ENCODE measurements around the gene PDCD10. TPM values are rescaled to one million over a fixed set of nuclear protein-coding genes. Genes with fewer than 3 reads are reported as not detected.

Gene PDCD10
- total RNA-seq, 2 experiments from 2014 or later: 68.3 to 71.9 TPM

DNA sequence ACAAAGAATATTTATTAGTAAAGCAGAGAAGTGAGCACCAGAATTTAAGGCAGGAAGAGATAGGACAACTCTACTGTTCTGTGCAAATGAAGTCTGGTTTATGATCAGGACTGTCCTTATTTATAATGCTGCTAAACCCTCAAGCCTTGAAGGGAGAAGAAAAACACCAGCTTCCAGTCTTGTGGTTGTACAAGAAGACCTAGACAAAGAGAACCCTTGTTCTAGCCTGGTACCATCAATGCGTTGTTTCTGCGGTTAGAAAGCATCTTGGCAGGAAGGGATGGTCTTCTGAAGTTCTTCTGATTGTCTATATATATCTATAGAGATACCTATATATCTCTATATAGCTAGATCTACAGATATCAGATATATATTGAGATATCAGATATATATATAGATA is 33.8 kb downstream of the PDCD10 start:
- Mint-ChIP-seq H3K4me3 (no peak overlapping the region), H3K36me3 (ENCODE audit: low read depth) (peaks cover 44% of the 10 kb centered on the region), H3K9me3 (no peaks in the 10 kb centered on the region), H3K27ac (no peak overlapping the region), H3K27me3 (no peaks in the 10 kb centered on the region), H3K4me1 (peaks cover 18% of the 10 kb centered on the region)
- ChIA-PET CTCF (interaction anchor here (1.7 kb wide), 1 partner anchor 16 kb away, joined by 4 read pairs; no protein-coding TSS in a partner anchor), POLR2A (no interaction called here)
- no peak for DNase-seq

DNA sequence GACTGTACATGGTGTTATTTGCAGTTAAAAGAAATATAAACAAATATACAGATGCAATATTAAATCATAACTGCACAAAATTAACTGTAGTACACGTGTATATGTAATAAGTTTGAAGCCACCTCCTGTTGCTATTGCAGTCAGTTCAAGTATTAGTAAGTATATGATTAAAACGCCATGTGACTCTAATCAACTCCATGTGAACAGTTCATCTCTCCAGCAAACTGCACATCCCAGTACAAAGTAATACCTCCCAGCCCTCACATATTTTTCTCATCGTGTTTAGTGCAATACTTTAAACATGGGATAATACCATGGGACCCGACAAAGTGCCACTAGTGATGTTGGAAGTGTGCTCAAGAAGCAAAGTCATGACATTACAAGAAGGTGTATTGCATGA is 34.6 kb downstream of the PDCD10 start:
- H3K27me3 Mint-ChIP-seq: no peaks in the 10 kb centered on the region
- peaks cover 49% of the 10 kb centered on the region for H3K36me3 Mint-ChIP-seq (ENCODE audit: low read depth)
- CTCF ChIA-PET: no interaction called here
- H3K27ac Mint-ChIP-seq: no peak overlapping the region
- DNase-seq: no peak
- peaks cover 13% of the 10 kb centered on the region for H3K4me1 Mint-ChIP-seq
- no peak overlapping the region for H3K4me3 Mint-ChIP-seq
- POLR2A ChIA-PET: no interaction called here
- no peaks in the 10 kb centered on the region for H3K9me3 Mint-ChIP-seq

DNA sequence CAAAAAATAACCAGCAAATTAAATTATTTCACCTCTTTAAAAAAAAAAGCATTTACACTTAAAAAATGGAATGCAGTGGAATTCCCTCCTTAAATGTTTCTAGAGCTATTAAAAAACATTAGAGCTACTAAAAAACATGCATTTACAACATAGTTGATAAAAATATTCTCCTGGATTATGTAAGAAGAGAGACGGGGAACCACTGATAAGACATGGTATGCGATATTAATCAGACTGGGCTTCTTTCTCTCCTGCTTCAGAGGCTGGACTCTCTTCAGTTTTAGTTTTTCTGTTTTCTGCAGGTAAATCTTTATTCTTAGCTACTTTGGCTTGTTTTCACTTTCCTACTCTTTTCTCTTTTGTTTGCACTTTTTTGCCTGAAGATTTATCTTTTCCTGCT is 40.6 kb downstream of the PDCD10 start:
- ChIA-PET CTCF (interaction anchor here (1.2 to 1.3 kb wide), 3 partner anchors 9 to 47 kb away, joined by 3 to 6 read pairs (median 3); partner anchors contain the start of genes PDCD10 and SERPINI1), POLR2A (interaction anchor here (1.6 kb wide), 1 partner anchor 41 kb away, joined by 7 read pairs; the partner anchor contains the start of genes PDCD10 and SERPINI1)

DNA sequence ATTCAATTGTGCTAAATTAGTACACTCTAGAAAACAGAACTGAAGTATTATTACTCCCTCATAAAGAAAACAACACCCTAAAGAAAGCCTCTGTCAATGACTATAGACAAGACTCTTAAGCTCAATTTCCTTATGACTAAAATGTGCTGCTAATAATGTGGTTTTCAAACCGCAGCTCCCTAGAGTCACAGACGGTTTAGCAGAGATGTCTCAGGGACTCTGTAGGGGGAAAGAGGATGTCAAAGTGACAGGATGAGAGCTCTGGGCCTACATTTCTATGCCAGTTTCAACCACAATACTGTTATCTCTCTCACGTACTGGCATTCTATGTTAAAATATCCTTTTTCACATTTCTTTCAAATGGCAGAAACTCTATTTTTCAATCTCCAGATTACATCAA is 43.3 kb downstream of the PDCD10 start:
- Mint-ChIP-seq H3K36me3 (ENCODE audit: low read depth) (peaks cover 46% of the 10 kb centered on the region), H3K27ac (peak overlapping the region; percentile 56), H3K4me3 (no peak overlapping the region), H3K27me3 (no peaks in the 10 kb centered on the region), H3K9me3 (no peaks in the 10 kb centered on the region), H3K4me1 (peaks cover 22% of the 10 kb centered on the region)
- DNase-seq: peak; percentile 53
- CTCF ChIA-PET: interaction anchor here (1.1 kb wide), 1 partner anchor 44 kb away, joined by 4 read pairs; the partner anchor contains the start of gene SERPINI1
- POLR2A ChIA-PET: interaction anchor here (1.2 to 2.2 kb wide), 3 partner anchors 12 to 44 kb away, joined by 3 to 14 read pairs (median 6); partner anchors contain the start of genes PDCD10 and SERPINI1

More for the DNA sequence above, 40.6 kb downstream of the PDCD10 start:
- DNase-seq: no peak
- H3K36me3 Mint-ChIP-seq (ENCODE audit: low read depth): peaks cover 52% of the 10 kb centered on the region
- H3K9me3 Mint-ChIP-seq: no peaks in the 10 kb centered on the region
- H3K4me3 Mint-ChIP-seq: no peak overlapping the region
- no peak overlapping the region for H3K27ac Mint-ChIP-seq
- no peaks in the 10 kb centered on the region for H3K27me3 Mint-ChIP-seq
- H3K4me1 Mint-ChIP-seq: peaks cover 33% of the 10 kb centered on the region

DNA sequence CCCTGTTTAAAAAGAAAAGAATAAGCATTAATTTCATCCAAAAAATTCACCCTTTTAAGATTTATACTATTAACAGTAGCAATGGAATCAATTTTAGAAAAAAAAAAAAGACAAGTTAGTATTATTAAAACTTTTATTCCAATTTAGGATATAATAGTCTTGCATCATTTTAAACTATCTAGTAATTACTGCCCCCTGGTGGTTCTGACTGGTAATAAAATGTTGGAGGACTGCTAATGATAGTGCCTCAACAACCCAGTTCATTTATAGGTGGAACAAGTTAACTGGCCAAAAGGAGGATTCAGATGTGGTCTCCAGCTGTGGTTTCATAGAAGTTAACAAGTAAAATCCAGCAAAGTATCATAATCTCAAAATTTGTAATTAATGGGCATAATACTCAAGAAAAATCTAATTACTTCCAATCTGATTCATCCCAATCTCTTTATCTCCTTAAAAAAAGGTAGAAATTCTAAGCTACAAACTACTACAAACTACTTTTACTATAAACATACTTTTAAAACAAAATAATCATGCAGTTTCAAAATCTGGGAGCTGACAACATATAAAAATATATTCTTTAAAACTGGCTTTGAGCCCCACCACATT is 50.2 kb downstream of the PDCD10 start:
- no peak overlapping the region for H3K4me3 Mint-ChIP-seq
- H3K9me3 Mint-ChIP-seq: no peaks in the 10 kb centered on the region
- ChIA-PET POLR2A (no interaction called here), CTCF (interaction anchor here (0.6 to 3.3 kb wide), 17 partner anchors 10 to 304 kb away, joined by 3 to 24 read pairs (median 4); partner anchors contain the start of genes SERPINI1 and ZBBX)
- peaks cover 4% of the 10 kb centered on the region for H3K4me1 Mint-ChIP-seq
- no peaks in the 10 kb centered on the region for H3K27me3 Mint-ChIP-seq
- no peak overlapping the region for H3K27ac Mint-ChIP-seq
- DNase-seq: peak; percentile 30
- peaks cover 33% of the 10 kb centered on the region for H3K36me3 Mint-ChIP-seq (ENCODE audit: low read depth)

DNA sequence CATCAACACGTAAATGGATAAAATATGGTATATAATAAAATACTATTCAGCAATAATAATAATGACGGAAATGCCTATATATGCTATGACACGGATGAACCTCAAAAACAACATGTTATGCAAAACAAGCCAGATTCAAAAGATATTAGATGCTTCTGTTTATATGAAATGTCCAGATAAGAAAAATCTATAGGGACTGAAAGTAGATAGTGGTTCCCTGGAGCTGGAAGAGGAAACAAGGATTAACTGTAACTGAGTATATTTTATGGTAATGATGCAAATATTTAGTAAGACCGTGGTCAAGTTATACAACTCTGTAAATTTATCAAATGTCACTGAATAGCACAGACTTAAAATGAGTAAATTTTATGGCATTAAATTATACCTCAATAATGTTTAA is 55.2 kb downstream of the PDCD10 start:
- DNase-seq: no peak
- ChIA-PET CTCF (no interaction called here), POLR2A (no interaction called here)
- Mint-ChIP-seq H3K9me3 (peaks cover 9% of the 10 kb centered on the region), H3K4me1 (no peaks in the 10 kb centered on the region), H3K4me3 (no peak overlapping the region), H3K27ac (no peak overlapping the region), H3K27me3 (no peaks in the 10 kb centered on the region), H3K36me3 (ENCODE audit: low read depth) (peaks cover 61% of the 10 kb centered on the region)

DNA sequence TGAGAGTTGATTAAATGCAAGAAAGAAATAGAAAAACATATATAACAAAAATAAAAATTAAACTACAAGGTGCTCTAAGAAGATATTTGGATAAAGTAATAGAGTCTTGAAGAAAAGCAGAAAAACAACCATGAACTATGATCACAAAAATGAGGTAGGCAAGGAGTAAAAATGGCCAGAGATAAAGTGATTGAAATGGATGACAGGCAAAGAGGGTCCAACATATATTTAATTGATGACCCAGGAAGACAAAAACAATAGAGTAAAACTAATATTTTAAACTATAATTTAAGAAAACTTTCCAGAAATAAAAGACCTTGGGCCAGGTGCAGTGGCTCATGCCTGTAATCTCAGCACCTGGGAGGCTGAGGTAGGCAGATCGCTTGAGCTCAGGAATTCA is 58.8 kb downstream of the PDCD10 start:
- POLR2A ChIA-PET: no interaction called here
- Mint-ChIP-seq H3K27me3 (no peaks in the 10 kb centered on the region), H3K36me3 (ENCODE audit: low read depth) (peaks cover 65% of the 10 kb centered on the region), H3K27ac (no peak overlapping the region), H3K9me3 (peaks cover 9% of the 10 kb centered on the region), H3K4me3 (no peak overlapping the region), H3K4me1 (no peaks in the 10 kb centered on the region)
- CTCF ChIA-PET: no interaction called here
- DNase-seq: no peak

DNA sequence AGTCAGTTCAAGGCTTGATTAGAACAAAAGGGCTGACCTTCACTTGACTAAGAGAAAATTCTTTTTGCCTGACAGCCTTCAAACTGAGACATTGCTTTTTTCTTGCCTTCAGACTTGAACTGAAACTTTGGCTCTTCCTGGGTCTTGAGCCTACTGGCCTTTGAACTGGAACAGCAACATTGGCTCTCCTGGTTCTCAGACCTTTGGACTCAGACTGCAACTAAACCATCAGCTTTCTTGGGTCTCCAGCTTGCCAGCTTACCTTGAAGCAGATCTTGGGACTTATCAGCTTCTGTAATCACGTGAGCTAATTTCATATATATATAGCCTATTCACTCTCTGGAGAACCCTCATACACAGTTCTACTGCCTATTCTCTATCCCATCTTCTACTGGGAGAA is 61.5 kb downstream of the PDCD10 start:
- H3K27ac Mint-ChIP-seq: no peak overlapping the region
- CTCF ChIA-PET: interaction anchor here (3.9 kb wide), 1 partner anchor 11 kb away, joined by 24 read pairs; no protein-coding TSS in a partner anchor
- no peaks in the 10 kb centered on the region for H3K4me1 Mint-ChIP-seq
- POLR2A ChIA-PET: interaction anchor here (1.1 kb wide), 1 partner anchor 14 kb away, joined by 3 read pairs; no protein-coding TSS in a partner anchor
- H3K36me3 Mint-ChIP-seq (ENCODE audit: low read depth): peaks cover 48% of the 10 kb centered on the region
- no peak for DNase-seq
- peaks cover 9% of the 10 kb centered on the region for H3K9me3 Mint-ChIP-seq
- no peaks in the 10 kb centered on the region for H3K27me3 Mint-ChIP-seq
- H3K4me3 Mint-ChIP-seq: no peak overlapping the region

DNA sequence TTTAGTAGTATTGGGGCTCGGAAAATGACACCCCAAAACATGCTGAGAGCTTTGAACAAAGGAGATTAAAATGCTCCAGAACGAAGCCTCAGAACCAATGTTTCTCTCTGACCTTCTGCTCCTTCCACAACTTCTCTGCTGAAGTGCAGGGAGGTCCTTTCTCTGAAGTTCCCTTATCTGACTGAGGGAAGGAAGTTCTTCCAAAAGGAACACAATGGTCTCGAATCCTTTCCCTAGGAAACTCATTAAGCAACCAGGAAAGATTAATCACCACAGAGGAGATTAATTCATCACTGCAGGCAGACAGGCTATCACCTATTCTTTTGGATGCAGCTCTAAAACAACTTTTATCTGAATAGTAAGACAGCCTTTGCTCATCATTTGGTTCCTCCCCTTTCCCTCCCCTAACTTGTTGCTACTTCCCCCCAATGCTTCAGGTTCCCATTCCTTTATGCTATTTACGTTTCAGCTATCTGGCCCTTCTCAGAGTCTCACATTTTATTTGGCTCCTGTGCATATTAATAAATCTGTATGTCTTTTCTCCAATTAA is 62.7 kb downstream of the PDCD10 start:
- ChIA-PET CTCF (interaction anchor here (3.9 kb wide), 1 partner anchor 13 kb away, joined by 24 read pairs; no protein-coding TSS in a partner anchor), POLR2A (no interaction called here)
- no peak for DNase-seq
- Mint-ChIP-seq H3K4me3 (no peak overlapping the region), H3K4me1 (no peaks in the 10 kb centered on the region), H3K27ac (no peak overlapping the region), H3K9me3 (peaks cover 9% of the 10 kb centered on the region), H3K27me3 (no peaks in the 10 kb centered on the region), H3K36me3 (ENCODE audit: low read depth) (peaks cover 40% of the 10 kb centered on the region)

DNA sequence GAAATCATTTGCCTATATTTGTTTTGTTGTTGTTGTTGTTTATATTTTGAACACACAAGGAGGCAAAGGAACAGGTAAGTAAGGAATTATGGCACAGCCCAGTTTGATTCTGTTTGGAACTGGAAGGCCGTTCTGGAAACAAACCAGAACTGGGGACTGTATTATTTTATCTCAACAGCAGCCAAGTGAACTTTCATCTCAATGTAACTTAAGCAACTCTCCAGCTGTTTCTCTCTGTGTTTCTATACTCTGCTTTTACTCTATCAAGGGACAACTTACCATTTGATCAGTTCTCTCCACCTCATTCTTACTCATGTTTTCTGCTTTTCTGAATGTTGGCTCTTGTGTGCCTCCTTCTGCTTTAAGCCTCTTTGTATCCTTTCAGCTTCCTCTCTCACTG is 65.0 kb downstream of the PDCD10 start:
- DNase-seq: no peak
- ChIA-PET CTCF (interaction anchor here (1.2 to 1.6 kb wide), 4 partner anchors 11 to 290 kb away, joined by 3 to 7 read pairs (median 3); partner anchors contain the start of gene ZBBX), POLR2A (no interaction called here)
- Mint-ChIP-seq H3K4me1 (no peaks in the 10 kb centered on the region), H3K27ac (no peak overlapping the region), H3K36me3 (ENCODE audit: low read depth) (peaks cover 17% of the 10 kb centered on the region), H3K27me3 (no peaks in the 10 kb centered on the region), H3K4me3 (no peak overlapping the region), H3K9me3 (no peaks in the 10 kb centered on the region)

DNA sequence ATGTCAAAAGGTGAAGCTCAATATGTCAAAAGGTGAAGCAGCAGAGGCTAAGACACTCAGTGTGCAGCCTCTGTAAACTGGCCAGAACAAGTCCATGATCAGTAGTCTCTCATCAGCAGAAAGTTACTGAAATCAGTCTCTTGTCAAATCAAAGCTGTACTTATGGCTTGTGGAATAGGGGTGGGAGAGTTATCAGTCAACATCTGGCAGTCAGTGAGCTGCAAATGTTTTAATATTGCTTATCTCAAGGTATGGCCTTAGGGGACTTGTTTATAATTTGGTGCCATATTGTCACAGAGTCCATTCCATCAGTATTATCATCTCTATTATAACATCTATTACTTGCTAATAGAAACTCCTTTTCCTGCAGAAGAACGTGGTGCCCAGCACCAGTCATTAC is 66.0 kb downstream of the PDCD10 start:
- Mint-ChIP-seq H3K27ac (no peak overlapping the region), H3K4me1 (no peaks in the 10 kb centered on the region), H3K27me3 (no peaks in the 10 kb centered on the region), H3K36me3 (ENCODE audit: low read depth) (peaks cover 8% of the 10 kb centered on the region), H3K4me3 (no peak overlapping the region), H3K9me3 (no peaks in the 10 kb centered on the region)
- CTCF ChIA-PET: interaction anchor here (1.0 to 1.6 kb wide), 5 partner anchors 10 to 288 kb away, joined by 3 to 7 read pairs (median 3); partner anchors contain the start of gene ZBBX
- DNase-seq: no peak
- POLR2A ChIA-PET: no interaction called here

DNA sequence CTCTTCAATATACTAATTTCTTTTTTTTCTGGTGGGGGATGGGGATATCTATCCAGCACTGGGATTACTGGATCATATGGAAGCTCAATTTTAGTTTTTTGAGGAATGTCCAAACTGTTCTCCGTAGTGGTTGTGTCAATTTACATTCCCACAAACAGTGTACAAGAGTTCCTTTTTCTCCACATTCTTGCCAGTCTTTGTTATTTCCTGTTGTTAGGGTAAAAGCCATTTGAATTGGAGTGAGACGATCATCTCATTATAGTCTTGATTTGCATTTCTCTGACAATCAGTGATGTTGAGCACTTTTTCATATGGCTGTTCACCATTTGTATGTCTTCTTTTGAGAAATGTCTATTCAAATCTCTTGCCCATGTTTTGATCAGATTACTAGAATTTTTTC is 68.1 kb downstream of the PDCD10 start:
- H3K27ac Mint-ChIP-seq: no peak overlapping the region
- no peaks in the 10 kb centered on the region for H3K36me3 Mint-ChIP-seq (ENCODE audit: low read depth)
- H3K4me3 Mint-ChIP-seq: no peak overlapping the region
- H3K9me3 Mint-ChIP-seq: no peaks in the 10 kb centered on the region
- no peaks in the 10 kb centered on the region for H3K27me3 Mint-ChIP-seq
- no peak for DNase-seq
- ChIA-PET POLR2A (no interaction called here), CTCF (no interaction called here)
- H3K4me1 Mint-ChIP-seq: no peaks in the 10 kb centered on the region

DNA sequence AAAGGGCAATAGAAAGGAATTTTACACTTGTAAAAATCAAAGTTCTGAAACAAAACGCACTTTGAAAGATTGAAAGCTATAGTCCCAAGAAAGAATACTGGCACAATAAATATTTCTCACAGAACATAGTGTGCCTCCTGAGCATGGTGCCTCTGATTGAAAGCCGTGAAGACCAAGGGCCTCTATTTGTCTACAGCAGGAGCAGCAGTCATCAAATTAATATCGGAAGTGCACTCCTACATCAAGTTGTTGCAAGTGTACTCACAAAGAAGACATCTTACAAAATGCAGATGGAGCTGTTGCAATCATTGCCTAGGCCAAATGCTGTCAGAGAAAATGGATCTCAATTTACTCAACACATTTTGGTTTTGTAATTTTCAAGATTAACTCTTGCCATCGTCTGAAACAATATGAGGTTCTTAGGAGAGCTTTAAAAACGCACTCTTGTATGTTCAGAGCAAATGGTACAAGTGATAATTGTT is 71.7 kb downstream of the PDCD10 start:
- no peak for DNase-seq
- Mint-ChIP-seq H3K36me3 (ENCODE audit: low read depth) (no peaks in the 10 kb centered on the region), H3K4me3 (no peak overlapping the region), H3K27me3 (no peaks in the 10 kb centered on the region), H3K27ac (no peak overlapping the region), H3K4me1 (no peaks in the 10 kb centered on the region), H3K9me3 (no peaks in the 10 kb centered on the region)
- CTCF ChIA-PET: no interaction called here
- POLR2A ChIA-PET: no interaction called here

All from activated CD4-positive, alpha-beta memory T cell treated with anti-CD3 and anti-CD28 coated beads, Interleukin-2, amount 10 ng/mL, durations not matched to agents 7 days and 5 days (primary cell).